ENCODE measurements around the gene PCDH8.

Gene PCDH8

GRCh38 chr13:52812941-52813340 lies 35.5 kb downstream of the PCDH8 start:
- no peak for FAIRE-seq

- no peak for FAIRE-seq
Measured at GRCh38 chr13:52811841-52812240, 36.6 kb downstream of the PCDH8 start.

DNA sequence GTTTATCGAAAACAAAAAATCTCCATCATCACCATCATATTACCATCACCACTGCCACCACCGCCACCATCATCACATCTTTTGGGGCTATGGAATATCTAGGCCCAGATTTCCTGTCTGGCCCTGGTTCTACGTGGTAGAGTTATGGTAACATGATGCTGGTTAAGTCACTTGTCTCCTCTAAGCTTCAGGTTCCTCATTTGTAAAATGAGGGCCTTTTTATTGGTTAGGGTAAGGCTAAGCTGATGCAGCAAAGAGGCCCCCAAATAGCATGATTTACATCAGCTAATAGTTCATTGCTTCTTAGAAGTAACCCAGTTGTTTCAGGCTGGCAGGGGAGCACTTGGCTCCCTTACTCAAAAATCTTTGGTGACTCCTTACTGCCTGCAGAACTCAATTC lies 37.9 kb downstream of the PCDH8 start:
- FAIRE-seq: no peak

DNA sequence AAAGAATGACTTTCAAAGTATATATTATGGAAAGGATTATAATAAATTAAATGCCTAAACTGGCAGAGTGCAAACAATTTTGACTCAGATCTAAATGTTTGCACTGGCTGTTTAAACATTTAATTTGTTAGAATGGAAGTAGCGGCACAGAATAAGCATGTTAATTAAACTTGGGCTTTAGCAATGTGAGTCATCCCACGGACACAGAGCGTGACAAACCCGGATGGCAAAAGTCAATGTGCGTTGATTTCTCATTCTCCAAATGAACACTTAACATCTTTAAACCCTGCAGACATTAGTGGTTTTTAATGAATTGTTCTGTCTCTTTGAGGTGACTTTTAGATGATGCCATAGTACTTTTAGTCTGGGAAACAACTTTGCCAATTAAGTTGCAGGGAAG lies 38.4 kb downstream of the PCDH8 start:
- FAIRE-seq: peak; percentile 47

- peak; percentile 96 for FAIRE-seq
Measured at GRCh38 chr13:52809310-52809769, 39.1 kb downstream of the PCDH8 start.

DNA sequence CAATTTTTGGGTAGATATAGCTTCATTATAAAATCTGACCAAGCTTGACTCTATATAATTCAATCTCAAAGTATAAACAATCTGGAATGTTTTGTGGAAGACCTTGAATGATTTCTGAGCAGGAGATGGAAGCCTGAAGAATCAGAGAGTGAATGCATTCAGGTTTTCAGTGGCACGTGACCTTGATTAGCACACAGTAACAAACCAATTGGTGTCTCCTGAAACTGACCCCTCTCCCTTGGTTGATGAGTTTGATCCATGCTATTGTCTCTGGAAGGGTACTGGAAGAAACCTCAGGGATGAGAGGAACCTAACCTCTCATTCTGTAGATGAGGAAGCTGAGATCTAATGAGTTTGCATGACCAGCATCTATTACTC lies 39.6 kb downstream of the PCDH8 start:
- no peak for FAIRE-seq

- no peak for FAIRE-seq
Measured at GRCh38 chr13:52806029-52806428, 42.4 kb downstream of the PCDH8 start.

- FAIRE-seq: no peak
Measured at GRCh38 chr13:52804202-52804641, 44.2 kb downstream of the PCDH8 start.

DNA sequence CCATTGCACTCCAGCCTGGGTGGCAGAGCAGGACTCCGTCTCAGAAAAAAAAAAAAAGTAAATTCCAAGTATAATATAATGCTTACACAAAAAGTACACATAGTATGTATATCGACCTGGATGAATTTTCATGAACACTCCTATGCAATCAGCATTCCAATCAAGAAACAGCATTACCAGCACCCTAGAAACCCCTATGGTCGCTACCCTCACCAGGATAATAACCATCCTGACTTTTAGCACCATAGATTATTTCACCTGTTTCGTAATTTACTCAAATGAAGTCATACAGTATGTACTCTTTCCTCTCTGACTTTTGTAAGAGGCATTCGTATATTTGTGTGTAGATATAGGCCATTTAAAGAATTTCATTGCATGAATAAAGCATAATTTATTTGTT lies 47.6 kb downstream of the PCDH8 start:
- FAIRE-seq: no peak

DNA sequence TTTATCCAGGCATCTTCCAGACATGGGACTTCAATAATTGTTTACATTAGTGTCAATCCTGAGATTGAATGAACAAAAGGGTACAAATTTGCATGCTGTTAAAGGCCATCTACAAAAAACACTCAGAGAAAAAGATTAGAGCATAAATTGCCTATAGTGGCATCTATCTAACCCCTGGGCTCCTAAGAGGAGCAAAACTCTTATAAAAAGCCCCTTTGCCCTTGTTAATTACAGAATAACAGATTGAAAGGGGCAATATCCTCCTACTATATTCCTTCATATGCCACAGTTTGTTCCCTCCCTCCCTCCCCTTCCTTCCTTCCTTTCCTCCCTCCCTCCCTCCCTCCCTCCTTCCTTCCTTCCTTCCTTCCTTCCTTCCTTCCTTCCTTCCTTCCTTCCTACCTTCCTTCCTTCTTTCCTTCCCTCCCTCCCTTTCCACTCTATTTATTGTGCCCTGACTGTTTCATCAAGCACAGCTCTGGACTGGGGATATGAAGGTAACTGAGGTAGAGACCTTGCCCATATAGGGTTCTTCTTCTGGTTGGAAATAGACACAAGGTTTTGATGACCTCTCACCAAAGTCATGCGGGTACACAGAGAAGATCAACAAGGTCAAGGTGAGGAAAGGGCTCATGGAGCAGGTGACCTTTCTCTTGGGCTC lies 49.5 kb downstream of the PCDH8 start:
- FAIRE-seq: no peak

GRCh38 chr13:52797176-52797575 lies 51.3 kb downstream of the PCDH8 start:
- no peak for FAIRE-seq

GRCh38 chr13:52794589-52794988 lies 53.9 kb downstream of the PCDH8 start:
- FAIRE-seq: no peak

DNA sequence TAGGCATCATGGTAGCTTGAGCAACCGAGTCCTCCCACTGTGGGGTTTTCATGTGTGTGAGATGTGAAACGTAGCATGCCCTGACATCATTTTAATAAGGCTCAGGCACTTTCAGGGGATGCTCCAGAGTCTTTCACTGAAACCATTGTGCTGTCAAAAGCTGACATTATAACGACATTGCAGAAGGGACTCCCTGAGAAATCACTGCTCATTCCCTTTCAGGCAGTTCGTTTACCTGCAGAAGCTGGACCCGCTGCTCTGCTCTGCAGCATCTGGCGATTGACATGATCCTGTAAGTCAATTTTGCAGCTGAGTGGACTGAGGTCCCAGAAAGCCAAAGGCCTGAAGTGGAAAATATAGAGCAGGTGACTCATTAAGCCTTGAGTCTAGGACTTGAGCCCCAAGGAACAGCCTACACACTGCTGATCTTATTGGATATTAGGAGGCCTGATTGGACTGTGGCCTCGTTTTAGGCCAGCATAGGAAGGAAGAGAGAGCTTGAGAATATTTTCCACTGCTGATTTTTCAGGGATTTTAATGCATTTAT lies 54.9 kb downstream of the PCDH8 start:
- no peak for FAIRE-seq
